Measurements from ENCODE around the gene BTBD8. TPM values are rescaled to one million over a fixed set of nuclear protein-coding genes. Genes with fewer than 3 reads are reported as not detected.
"Not testable (repeated sequence)": the region's sequence is repeated elsewhere in the genome, so short reads cannot be mapped to it uniquely, and the experiment has no call there.

Gene BTBD8
- total RNA-seq: 6.6 TPM

DNA sequence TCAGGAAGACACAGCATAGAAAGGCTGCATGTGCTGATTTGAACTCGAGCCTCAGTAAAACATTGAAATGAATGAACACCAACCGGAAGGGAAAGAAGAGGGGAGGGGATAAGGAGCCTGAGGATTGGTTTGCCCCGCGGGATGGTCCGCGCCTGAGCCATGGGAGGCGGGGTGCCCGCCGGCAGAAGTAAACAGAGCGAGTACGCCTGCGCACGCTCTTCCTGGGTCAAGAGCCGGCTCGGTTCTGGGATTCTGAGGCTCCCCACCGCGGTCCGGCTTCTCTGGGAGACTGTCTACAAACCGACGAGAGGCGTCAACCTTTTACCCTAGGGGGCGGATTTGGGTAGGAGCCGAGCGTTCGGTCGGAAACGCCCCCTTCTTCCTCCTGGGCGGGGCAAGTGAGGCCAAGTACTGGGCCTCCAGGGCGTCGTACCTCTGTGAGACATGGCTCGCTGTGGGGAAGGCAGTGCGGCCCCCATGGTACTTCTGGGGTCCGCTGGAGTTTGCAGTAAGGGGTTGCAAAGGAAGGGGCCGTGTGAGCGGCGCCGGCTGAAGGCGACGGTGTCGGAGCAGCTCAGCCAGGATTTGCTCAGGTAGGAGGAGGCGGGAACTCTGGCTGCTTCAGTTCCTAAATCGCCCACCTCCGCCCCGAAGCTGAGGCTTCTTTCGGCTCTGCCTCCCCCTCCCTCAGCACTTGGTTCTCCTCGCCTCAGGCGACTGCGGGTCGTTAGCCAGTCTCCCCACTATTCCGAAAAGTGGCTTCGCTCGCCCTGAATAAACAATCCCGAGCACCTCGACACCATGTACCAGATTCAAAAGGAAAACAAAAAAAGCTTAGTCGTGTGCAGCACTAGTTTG is at the start of gene BTBD8:
Gene BTBD8 (plus strand): TSS at position 218 of the 858 bp plus-strand sequence. CDS start 227 bp downstream, at position 445.
- DNase-seq (ENCODE audit: low spot score): peak; percentile 82

DNA sequence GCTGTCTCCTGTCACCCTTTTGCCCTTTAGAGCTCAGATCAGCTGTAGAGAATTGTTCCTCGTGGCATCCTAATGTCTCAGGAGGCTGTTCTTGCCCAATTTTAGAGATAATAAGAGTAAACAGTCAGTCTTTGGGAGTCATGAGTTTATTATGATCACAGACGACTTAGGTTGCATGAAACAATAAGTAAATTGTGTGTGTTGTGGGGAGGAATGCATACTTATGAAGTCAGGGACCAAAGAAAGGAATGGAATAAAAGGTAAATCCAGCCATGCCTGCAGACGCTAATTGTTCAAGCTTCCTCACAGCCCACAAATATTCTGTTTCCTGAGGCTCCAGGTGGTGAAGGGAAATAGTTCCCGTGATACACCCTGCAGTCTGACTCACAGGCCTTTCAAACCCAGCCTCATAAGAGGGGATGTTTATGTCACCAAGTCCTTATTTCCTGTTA is 49.5 kb upstream of the BTBD8 start:
- DNase-seq (ENCODE audit: low spot score): no peak

DNA sequence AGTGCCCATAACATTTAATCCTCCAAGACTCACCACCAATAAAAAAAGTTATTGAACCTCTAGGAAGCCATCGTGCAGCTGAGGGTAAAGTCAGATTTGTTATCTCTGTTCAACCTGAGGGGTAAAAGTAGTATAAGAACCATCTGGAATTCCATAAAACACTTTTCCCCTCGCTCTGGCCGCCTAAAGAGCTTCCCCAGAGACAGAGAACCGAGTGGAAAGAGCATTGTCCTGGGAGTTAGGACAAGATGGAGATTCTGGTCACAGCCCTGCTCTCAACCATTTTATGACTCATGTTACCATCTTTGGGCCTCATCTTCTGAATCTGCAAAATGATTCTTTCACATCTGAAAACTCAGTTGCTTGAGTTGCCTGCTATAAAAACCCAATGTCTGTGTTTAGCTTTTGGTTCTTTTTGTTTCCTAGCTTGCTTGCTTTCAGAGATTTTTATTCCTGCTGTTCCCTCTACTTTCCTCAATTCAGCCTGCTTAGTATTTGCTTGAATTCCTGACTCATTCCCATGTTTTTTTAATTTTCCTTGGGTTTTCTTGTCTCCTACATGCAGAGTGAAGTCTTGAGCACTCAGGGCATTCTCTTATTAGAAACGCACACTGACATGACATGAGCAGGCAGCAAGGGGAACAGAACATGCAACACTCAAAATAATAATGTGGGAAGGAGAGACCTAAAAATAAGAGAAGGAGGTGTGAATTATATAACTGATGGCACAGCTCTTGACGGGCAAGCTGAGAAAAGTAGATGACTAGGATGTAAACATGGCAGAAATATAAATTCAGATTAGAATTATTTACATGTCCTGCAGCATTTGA is 48.6 kb upstream of the BTBD8 start:
- DNase-seq (ENCODE audit: low spot score): no peak

DNA sequence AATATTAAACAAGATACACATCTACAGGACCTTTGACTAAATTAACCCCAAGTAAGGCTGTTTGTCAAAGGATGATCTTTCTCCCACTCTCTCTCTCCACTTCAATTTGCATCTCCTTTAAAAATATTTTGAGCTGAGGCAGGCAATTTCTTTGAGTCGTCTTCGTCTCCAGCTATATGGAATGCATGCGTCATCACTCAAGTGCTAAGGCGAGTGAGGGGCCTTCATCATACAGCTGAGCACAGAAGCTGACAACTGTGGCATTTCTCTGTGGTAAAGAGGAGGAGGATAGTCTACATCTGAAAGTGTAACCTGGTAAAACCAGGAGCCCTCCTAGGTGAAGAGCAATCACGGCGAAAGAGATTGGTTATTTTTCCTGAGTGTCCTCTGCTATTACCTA is 42.7 kb upstream of the BTBD8 start:
- DNase-seq (ENCODE audit: low spot score): no peak

DNA sequence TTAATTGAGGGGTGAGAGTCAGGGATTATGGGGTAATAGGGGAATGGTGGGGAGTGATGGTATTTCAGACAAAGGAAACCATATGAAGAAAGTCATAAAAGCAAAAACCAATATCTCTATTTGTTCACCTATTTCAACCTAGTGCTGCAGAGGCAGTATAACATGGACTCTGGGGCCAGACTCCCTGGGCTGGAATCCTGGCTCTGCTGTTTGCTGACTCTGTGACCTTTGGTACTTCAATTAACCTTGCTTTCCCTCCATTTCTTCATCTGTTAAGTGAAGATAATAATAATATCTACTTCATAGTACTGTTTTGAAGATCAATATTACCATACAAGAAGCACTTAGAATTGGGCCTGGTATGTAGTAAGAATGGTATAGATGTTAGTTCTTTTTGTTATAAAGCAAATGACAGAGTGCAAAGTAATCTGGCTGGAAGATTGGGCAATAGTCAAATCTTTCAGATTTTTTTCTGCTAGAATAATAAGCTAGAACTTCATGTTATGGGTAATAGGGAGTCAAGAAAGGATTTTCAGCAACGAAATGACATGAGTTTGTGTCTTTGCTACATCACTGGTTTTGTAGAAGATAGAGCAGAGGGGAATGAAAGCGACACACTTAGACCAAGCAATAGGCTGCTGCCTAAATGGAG is 41.3 kb upstream of the BTBD8 start:
- no peak for DNase-seq (ENCODE audit: low spot score)

DNA sequence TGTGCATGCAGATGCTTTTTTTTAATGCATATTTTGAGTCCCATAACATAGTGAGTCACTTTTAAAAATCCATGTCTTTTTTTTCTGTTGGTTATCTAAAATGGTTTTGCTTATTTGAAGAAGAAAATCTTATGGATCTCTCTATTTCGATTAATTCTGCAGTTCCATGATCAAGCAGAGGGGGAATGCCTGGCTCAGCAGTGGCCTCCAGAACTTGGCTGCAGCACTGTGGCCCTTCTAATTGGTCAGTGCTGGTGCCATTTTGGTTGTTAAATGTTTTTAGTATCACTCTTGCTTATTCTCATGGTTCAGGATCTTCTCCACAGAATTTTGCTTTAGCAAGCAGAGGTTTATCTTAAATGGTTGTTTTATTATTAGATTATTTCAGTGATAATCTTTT is 39.2 kb upstream of the BTBD8 start:
- no peak for DNase-seq (ENCODE audit: low spot score)

DNA sequence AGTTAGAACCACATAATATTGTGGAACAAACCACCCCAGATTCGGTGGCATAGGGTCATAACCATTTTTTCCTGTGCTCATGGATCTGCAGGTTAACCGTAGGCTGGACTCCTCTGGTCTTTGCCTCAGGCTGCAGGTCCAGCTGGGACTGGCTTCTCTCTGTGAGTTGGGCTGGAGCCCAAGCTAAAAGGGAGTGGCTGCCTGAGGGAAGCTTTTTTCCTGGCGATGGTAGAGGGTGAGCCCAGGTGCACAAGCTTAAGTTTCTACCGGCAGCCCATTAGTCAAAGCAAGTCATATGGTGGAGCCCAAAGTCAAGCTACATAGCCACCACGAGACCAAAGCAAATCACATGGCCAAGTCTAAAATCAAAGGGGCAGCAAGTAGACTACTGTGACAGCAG is 36.5 kb upstream of the BTBD8 start:
- no peak for DNase-seq (ENCODE audit: low spot score)

DNA sequence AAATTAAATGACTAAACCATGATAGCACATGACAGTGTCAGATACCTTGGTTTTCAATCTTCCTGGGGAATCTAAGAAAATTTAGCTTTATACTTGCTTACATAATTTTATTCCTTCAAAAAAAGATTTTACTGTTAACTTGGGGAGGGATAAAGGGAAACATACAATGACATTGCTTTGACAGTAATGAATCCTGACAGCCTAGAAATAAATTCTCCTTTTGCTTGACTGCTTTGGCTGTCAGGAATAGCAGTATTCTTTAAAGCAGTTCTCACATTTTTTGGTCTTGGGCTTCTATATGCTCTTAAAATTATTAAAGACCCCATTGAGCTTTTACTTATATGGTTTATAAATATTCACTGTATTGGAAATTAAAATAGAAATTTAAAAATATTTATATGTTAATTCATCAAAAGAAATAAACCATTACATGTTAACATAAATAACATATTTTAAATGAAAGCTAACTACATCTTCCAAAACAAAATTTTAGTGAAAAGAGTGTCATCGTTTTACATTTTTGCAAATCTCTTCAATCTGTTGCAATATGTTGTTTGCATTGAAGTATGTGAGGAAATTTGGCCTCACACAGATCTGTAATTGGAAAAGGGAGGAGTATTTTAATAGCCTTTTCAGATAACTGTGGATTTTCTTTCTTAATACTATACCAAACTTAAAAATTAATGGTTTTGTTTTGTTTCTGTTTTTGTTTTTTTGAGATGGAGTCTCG is 34.2 kb upstream of the BTBD8 start:
- DNase-seq (ENCODE audit: low spot score): no peak

DNA sequence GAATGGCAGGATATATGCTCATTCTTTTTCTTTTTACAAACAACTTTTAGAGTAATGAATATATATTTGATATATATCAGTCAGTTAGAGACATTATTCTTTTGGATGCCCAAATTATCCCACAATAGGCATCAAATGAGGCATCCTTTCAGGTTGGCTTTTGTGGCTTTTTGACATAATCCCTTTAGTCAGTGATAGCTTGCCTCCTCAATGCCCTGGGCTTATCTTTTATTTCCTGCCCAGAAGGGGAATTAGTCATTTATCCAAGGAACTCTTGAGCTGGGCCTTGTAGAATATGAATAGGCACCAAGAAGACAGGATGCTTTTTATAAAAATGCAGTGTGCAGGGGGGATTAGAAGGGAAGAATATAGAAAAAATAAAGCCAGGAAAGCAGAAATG is 28.2 kb upstream of the BTBD8 start:
- DNase-seq (ENCODE audit: low spot score): no peak

DNA sequence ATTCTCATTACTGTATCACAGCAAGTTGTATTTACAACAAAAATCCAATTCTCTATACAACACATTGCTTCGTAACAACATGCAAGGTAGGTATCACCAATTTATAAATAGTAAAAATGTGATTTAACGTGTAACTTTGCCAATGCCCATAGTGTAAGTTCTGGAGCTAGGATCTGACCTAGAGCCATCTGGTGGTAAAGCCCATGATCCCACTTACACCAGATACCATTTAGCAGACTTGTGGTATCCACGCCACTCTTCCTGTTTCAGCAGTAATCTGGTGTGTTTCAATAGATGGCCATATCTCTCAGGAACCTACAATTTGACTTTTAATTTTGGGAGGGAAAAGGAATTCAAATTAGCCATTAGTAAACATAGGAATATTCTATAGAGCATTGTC is 15.1 kb upstream of the BTBD8 start:
- no peak for DNase-seq (ENCODE audit: low spot score)

DNA sequence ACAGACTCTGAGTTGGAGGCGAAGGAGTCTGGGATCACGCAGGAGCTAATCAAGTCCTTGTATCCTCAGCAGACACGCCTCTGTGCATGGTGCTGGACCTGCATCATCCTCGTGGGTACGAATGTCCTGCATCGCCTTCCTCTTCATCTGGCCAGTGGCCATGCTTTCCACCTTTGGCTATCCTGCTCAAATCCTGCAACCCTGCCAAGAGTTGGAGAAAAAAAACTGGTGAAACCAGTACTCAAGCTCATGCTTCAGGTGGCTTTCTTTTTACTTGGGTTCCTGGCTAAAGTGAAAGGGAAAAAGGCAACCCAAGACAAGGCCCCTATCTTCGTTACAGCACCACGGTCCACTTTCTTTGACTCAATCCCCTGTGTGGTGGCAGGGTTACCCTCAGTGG is 13.8 kb upstream of the BTBD8 start:
- DNase-seq (ENCODE audit: low spot score): no peak

DNA sequence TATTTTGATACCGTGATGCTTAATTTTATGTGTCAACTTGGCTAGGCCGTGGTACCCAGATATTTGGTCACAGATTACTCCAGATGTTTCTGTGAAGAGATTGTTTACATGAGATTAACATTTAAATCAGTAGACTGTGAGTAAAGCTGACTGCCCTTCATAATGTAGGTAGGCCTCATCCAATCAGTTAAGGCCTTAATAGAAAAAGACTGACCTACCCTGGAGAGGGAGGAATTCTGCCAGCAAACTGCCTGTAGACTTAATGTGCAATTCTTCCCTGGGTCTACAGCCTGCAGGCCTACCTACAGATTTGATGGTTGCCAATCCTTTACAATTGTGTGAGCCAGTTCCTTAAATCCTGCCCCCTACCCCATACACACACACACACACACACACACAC is 9.3 kb upstream of the BTBD8 start:
- no peak for DNase-seq (ENCODE audit: low spot score)

DNA sequence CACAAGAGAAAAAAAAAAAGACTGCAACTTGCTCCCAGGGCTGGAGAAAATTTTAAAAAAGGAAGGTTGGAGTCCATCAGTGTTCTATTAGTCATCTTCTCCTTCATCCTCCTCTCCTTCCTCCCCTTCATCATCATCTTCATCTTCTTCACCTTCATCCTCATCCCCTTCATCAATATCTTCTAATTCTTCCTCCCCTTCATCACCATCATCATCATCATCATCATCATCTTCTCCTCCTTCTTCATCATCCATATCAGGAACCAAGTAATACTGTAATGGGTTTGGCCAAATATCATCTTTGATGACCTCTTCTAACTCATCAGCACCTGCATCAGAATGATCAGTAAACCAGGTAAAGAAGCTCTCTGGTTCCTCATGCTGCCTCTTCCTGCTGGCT is 5.7 kb upstream of the BTBD8 start:
- not testable (repeated sequence) for DNase-seq (ENCODE audit: low spot score)

DNA sequence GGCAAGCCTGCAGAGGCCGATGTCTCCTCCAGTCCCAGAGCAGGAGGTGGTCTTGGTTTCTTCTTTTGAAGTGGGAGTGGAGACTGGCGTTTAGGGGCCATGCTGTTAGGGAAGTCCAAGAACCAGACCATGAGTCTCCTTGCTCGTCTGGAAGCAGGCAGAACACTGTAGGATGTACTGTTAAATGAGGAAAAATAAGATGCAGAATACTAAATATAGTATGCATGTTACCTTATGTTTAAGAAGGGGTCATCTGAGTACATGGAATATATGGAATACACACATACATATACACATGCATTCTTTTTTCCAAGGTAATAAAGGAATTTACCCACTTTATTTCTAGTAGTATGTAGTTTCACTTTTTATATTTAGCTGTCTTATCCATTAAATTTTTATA is 4.8 kb upstream of the BTBD8 start, which contains the start of gene SETSIP:
Gene SETSIP (minus strand): TSS at position 101 of the 400 bp plus-strand sequence. CDS start 0 bp downstream, at position 101.
- DNase-seq (ENCODE audit: low spot score): no peak

DNA sequence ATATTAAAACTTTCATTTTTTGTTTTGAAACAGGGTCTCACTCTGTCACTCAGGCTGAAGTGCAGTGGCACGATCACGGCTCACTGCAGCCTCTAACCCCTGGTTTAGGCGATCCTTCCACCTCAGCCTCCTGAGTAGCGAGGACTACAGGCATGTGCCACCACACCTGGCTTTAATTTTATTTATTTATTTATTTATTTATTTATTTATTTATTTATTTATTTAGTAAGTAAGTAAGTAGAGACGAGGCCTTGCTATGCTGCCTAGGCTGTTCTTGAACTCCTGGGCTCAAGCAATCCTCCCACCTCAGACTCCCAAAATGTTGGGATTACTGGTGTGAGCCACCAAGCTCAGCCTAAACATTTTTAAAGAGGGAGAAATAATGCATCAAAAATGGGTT is 3.8 kb upstream of the BTBD8 start:
- no peak for DNase-seq (ENCODE audit: low spot score)

DNA sequence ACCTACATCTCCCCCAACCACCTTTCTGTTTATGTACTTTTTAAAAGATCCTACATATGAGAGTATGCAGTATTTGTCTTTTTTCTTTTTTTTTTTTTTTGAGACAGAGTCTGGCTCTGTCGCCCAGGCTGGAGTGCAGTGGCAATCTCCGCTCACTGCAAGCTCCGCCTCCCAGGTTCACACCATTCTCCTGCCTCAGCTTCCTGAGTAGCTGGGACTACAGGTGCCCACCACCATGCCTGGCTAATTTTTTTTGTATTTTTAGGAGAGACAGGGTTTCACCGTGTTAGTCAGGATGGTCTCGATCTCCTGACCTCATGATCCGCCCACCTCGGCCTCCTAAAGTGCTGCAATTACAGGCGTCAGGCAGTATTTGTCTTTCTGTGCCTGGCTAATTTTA is 2.1 kb upstream of the BTBD8 start:
- DNase-seq (ENCODE audit: low spot score): not testable (repeated sequence)

DNA sequence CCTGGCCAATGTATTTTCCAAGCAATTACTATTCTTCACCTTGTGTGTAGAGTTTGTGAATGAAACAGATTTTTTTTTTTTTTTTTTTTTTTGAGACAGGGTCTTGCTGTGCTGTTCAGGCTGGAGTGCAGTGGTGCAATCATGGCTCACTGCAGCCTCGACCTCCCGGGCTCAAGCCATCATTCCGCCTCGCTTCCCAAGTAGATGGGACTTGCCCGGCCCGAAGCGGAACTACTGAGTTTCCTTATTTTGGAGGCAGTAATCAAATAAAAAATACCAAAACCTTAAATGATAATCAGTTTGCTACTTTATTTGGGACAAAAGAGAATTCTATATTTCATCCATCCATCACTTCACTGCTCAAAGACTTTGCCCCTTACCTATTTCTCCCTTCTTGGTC is 704 bp upstream of the BTBD8 start:
- no peak for DNase-seq (ENCODE audit: low spot score)

DNA sequence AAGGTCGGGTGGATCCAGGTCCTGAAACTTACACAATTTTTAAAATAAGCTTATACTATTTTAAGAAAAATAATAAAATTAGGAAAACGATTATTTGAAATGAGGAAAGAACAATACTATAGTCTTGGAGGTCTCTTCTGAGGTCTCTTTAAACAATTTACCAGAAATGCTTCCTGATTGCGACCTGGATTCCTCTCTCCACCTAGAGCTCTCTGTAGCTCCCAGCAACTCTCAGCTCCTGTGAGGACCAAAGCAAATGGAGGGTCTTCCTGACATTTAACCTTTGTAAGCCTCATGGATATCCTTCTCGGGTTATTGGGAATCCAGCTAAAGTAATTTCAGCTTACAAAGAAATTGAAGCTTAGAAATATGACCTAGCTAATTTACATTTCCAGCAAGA is 886 bp downstream of the BTBD8 start:
- DNase-seq (ENCODE audit: low spot score): no peak

DNA sequence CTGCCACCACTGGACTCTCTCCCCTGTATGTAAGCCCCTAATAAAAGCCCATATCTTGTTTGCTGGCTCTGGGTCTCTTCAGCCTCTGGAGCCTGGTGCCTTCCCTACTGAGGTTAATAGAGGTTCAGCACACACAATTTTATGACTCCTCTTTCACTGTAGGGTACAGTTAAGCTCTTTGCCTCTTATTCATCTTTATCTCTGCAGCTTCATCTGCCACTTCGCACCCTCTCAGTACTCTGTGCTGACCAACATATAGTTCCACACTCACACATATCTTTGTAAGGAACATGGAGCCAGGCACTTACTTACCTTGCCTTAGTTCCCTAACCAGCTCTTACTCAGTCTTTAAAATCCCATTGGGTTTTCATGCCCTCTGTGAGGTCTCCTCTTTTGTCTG is 4.5 kb downstream of the BTBD8 start:
- DNase-seq (ENCODE audit: low spot score): no peak

DNA sequence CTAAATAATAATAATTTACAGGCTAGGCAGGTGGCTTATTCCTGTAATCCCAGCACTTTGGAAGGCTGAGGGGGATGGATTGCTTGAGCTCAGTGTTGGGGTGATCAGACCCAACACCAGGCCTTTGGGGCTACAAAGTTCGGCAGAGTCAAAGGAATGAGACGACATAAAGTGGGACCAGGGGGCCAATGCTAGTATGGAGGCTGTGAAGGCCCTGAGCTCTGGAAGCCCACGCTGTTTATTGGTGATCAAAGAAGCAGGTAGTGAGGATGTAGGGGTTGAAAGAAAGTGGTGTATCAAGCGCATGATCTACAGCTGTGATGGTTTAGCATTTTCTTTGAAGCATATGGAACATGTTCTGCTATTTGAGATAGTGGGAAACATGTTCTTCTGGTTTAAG is 5.6 kb downstream of the BTBD8 start:
- no peak for DNase-seq (ENCODE audit: low spot score)

DNA sequence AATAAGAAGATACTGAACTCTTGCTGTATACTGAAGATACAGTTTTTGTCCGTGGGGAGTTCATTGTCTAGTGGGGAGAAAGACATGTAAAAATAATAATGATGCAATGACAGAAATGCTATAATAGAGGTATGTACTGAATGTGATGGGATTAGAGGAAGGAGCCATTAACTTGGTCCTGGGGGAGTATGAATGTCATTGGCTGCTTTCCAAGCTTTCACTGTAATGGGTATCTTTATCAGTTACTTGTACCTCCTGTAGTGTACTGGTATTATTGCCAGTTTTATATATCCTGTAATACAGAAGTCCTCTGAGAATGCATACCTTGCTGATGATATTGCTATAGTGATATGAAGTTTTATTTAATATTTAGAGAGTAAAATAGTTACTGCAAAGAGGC is 7.4 kb downstream of the BTBD8 start:
- DNase-seq (ENCODE audit: low spot score): no peak

DNA sequence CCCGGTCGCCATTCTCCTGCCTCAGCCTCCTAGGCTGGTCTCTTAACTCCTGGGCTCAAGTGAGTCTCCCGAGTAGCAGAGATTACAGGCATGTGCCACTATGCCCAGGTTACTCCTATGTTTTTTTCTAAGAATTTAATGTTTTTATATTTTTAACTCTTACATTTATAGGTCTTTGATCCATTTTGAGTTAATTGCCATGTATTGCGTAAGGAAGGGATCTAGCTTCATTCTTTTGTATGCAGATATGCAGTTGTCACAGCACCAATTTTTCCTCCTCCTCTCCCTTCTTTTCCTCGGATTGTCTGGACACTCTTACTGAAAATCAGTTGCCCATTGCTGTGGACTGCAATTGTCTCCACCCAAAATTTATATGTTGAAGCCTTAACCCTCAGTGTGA is 11.5 kb downstream of the BTBD8 start:
- no peak for DNase-seq (ENCODE audit: low spot score)

Data from ureter (tissue), 1 donor.